Gastroesophageal sphincter (tissue), 4 donors: Measurements from ENCODE around the gene PARD3B. TPM values are rescaled to one million over a fixed set of nuclear protein-coding genes. Genes with fewer than 3 reads are reported as not detected.
"Not testable (repeated sequence)": the region's sequence is repeated elsewhere in the genome, so short reads cannot be mapped to it uniquely, and the experiment has no call there.

Source experiments
- ATAC-seq: fragments of 150-250 bp; one replicate; pipeline ENCODE4 v1.9.1; 2016; ENCODE audit warnings: mild to moderate bottlenecking, moderate library complexity
- H3K27ac ChIP-seq, 4 donors: fragments of 200-600 bp; sonication (generic) in 3 of 4; 1 replicate in 3 of 4; 2 replicates in 1 of 4; pipeline ENCODE4 v1.5.1; 2016 to 2019
- H3K27me3 ChIP-seq: fragments of 200-600 bp; sonication (generic); one replicate; pipeline ENCODE4 v1.5.1; 2019
- H3K36me3 ChIP-seq, 2 donors: fragments of 200-600 bp; sonication (generic); one replicate each; pipeline ENCODE4 v1.5.1; 2019; ENCODE audit warnings: control low read depth in 1 of 2
- H3K4me1 ChIP-seq, 3 donors: fragments of 200-600 bp; sonication (generic); 1 replicate in 2 of 3; 2 replicates in 1 of 3; pipeline ENCODE4 v1.5.1; 2016 to 2019; ENCODE audit warnings: control low read depth in 2 of 3
- H3K4me3 ChIP-seq, 2 donors: fragments of 200-600 bp; sonication (generic); one replicate each; pipeline ENCODE4 v1.5.1; 2019; ENCODE audit warnings: mild to moderate bottlenecking in 1 of 2, moderate library complexity in 1 of 2
- H3K9me3 ChIP-seq, 3 donors: fragments of 200-600 bp; sonication (generic); one replicate each; pipeline ENCODE4 v1.5.1; 2017 to 2019; ENCODE audit warnings: control low read depth in 2 of 3
- CTCF ChIP-seq, 4 experiments: fragments of 200-600 bp in 2 of 4; fragments of 450-650 bp in 2 of 4; sonication (generic) in 1 of 4; IDR thresholded peaks; one replicate each; pipeline ENCODE4 v1.5.1; 2017 to 2019; ENCODE audit warnings: antibody characterized with exemption in 4 of 4, mild to moderate bottlenecking in 2 of 4, moderate library complexity in 2 of 4
- EP300 ChIP-seq: sonication (generic); formaldehyde crosslinking; IDR thresholded peaks from one replicate; pipeline ENCODE4 v1.6.1; 2017; ENCODE audit warnings: antibody characterized with exemption, mild to moderate bottlenecking
- POLR2A ChIP-seq, 2 donors: fragments of 450-650 bp; IDR thresholded peaks; one replicate each; pipeline ENCODE4 v1.6.1; 2017; ENCODE audit warnings: antibody characterized with exemption in 2 of 2, mild to moderate bottlenecking in 2 of 2, moderate library complexity in 1 of 2
- POLR2AphosphoS5 ChIP-seq: sonication (generic); formaldehyde crosslinking; IDR thresholded peaks from one replicate; pipeline ENCODE4 v1.6.1; 2017; ENCODE audit warnings: antibody characterized with exemption
- WGBS, 2 donors: methylation state at CpG; one replicate each; pipeline ENCODE4 v1.1.5; 2018; ENCODE audit warnings: low coverage in 1 of 2; 5-methylcytosine and 5-hydroxymethylcytosine counted together
- total RNA-seq, 4 donors: library from RNA; depleted of rRNA; stranded (reverse); fragments of >200 nt; gene quantifications; one replicate each; pipeline ENCODE4 v1.1.0, GENCODE V29; 2016

PARD3B gene
- total RNA-seq, 4 donors from 2014 or later: 29.6 to 42.2 (median 41.0) TPM

GRCh38 chr2:204550751-204551511 lies 5.7 kb downstream of the PARD3B start:
- no peaks in the 10 kb centered on the region for H3K36me3 ChIP-seq
- no peak for TF ChIP-seq EP300
- TF ChIP-seq POLR2A (IDR thresholded peaks at IDR 0.05): no peak
- TF ChIP-seq POLR2AphosphoS5: no peak
- no peak for TF ChIP-seq CTCF (IDR thresholded peaks at IDR 0.05)
- no peak for ATAC-seq
- no peak overlapping the region for H3K4me3 ChIP-seq
- H3K9me3 ChIP-seq: no peaks in the 10 kb centered on the region
- peaks cover 0 to 54% (median 3%) of the 10 kb centered on the region in 3 donors for H3K4me1 ChIP-seq
- H3K27me3 ChIP-seq: no peaks in the 10 kb centered on the region
- H3K27ac ChIP-seq: peak overlapping the region; percentile 62 to 74 (median 70)
- WGBS, 2 donors: 29 to 31% methylated on average over 3 of the region's 3 CpGs

- no peak for ATAC-seq
- Histone ChIP-seq H3K9me3 (no peaks in the 10 kb centered on the region), H3K36me3 (no peaks in the 10 kb centered on the region), H3K4me3 (no peak overlapping the region), H3K4me1 (peaks cover 0 to 50% (median 3%) of the 10 kb centered on the region in 3 donors), H3K27ac (peak overlapping the region in 3 of 4 donors; percentile 21 to 74 (median 68)), H3K27me3 (no peaks in the 10 kb centered on the region)
- 58 to 71% methylated on average over 1 to 3 of the region's 3 CpGs for WGBS, 2 donors
- TF ChIP-seq POLR2AphosphoS5 (no peak), CTCF (IDR thresholded peaks at IDR 0.05) (no peak), EP300 (no peak), POLR2A (IDR thresholded peaks at IDR 0.05) (no peak)
Observed at GRCh38 chr2:204551512-204551863, 6.2 kb downstream of the PARD3B start.

DNA sequence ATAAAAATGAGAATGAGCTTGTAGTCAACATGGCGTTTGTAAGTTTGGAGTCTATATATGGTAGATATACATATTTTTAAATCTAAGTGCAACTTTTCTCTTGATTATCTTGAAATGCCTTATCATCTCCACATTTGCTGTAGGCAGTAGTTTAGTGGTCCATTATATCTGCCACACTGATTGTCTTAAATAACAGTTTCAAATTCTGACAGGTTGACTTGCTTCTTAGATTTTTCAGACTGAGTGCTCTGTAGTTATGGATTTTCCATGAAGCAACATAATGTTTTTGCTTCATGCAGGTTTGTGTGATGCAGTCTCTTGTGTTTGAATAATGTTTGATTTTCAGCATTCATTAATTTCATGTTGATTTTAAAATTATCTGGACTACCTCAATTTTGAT lies 12.3 kb downstream of the PARD3B start:
- Histone ChIP-seq H3K4me1 (no peaks in the 10 kb centered on the region), H3K36me3 (no peaks in the 10 kb centered on the region), H3K27ac (no peak overlapping the region), H3K27me3 (no peaks in the 10 kb centered on the region), H3K4me3 (no peak overlapping the region), H3K9me3 (no peaks in the 10 kb centered on the region)
- TF ChIP-seq EP300: no peak
- no peak for TF ChIP-seq CTCF (IDR thresholded peaks at IDR 0.05)
- TF ChIP-seq POLR2A (IDR thresholded peaks at IDR 0.05): no peak
- no peak for TF ChIP-seq POLR2AphosphoS5
- 100% methylated on average over 1 of the region's 1 CpG for WGBS, 2 donors
- no peak for ATAC-seq

- not testable (repeated sequence) for H3K27ac ChIP-seq, ATAC-seq, H3K4me3 ChIP-seq, H3K4me1 ChIP-seq, H3K36me3 ChIP-seq, H3K27me3 ChIP-seq, H3K9me3 ChIP-seq
Observed at GRCh38 chr2:204559358-204559757, 14.1 kb downstream of the PARD3B start.

DNA sequence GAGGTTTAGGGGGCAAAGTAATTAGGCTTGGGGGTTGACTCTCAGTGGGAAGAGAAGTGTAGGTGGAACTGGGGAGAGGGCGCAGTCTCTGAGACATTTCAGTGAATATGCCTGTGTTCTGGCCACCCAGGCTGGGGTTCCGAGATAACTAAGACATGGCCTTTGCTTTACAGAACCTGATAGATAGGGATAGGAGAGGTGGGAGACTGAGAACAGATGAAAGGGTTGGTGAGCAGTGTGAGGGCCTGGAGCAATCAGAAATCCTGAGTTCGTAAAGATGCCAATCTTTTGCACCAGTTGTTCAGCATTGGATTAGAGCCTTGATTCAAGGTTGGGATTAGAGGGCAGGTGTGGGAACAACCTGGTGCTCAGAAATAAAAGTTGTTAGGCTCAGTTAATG lies 15.6 kb downstream of the PARD3B start:
- Histone ChIP-seq H3K36me3 (no peaks in the 10 kb centered on the region), H3K4me3 (no peak overlapping the region), H3K9me3 (no peaks in the 10 kb centered on the region), H3K27ac (no peak overlapping the region), H3K27me3 (no peaks in the 10 kb centered on the region), H3K4me1 (peaks cover 0 to under 1% (median 0%) of the 10 kb centered on the region in 3 donors)
- TF ChIP-seq EP300: no peak
- no peak for TF ChIP-seq POLR2A (IDR thresholded peaks at IDR 0.05)
- no peak for TF ChIP-seq POLR2AphosphoS5
- TF ChIP-seq CTCF (IDR thresholded peaks at IDR 0.05): no peak
- ATAC-seq: no peak
- WGBS, 2 donors: 90 to 93% methylated on average over 2 to 3 of the region's 3 CpGs
